C1 segment of cervical spinal cord (tissue), 14 donors: Measurements from ENCODE around the gene CLCN1.
"Not testable (repeated sequence)": the region's sequence is repeated elsewhere in the genome, so short reads cannot be mapped to it uniquely, and the experiment has no call there.

ENCODE experiments used
- DNase-seq, 14 donors: peaks; one replicate each; lab custom pipeline; 2025; lab: John Stamatoyannopoulos, UW

CLCN1 gene

DNA sequence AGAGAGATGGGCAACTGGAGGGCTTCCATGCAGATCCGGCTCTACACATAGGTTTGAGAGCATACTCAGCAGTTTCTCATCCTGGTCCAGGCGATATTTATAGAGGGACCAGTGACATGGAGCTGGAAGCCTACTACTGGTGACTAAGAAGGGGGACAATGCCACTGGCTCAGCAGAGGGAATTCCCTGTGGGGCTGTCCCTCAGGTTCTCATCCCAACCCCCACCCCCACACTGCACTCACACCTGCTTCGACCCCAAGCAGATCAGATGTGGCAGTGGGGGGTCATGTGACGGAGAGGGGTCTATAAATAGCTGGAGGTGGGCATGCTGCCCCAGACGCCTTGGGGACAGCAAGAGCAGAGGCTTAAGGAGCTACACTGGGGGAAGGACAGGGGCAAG lies at the start of gene CLCN1:
TSS of gene CLCN1 (plus strand) at position 336 of the 400 bp plus-strand sequence. CDS start 102 bp downstream, outside the sequence.
- no peak for DNase-seq

DNA sequence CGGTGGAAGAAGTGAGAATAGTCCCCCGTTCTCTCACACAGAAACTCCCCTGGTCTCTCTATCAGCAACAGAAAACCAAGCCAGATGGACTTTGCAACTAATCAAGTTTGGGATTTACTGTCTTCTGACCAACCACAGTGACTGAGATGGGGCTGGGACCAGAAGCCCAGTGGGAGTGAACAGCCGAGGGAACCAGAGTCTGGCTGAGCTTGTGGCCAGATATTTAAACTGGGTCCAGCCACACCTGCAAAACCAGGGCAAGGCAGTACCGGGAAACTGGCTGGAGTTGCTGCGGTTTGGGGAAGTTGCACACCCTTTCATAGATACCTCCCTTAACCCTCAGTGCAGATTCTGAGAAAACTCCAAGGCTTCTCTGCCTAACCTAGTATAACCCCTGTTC lies 46.7 kb upstream of the CLCN1 start:
- no peak for DNase-seq

DNA sequence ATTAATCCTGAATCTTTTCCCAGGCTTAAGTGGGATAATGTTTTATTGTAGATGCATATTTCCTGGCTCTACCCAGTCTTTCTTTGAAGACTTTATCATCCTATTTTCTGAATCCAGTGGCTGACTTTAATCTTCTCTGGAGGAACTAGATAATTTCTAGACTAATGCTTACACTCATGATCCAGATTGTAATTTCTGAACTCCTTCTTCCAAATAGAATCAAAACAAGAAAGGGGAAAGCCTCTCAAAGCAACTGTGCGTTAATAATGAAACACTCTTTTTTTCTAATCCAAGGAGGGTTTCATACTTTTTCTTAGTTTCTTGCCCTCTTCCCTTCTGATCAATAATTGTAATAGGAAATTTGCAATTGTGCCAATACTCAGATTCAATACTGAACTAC lies 44.7 kb upstream of the CLCN1 start:
- DNase-seq = no peak

- no peak for DNase-seq
These were observed 43.0 kb upstream of the CLCN1 start for GRCh38 chr7:143272871-143273270.

DNA sequence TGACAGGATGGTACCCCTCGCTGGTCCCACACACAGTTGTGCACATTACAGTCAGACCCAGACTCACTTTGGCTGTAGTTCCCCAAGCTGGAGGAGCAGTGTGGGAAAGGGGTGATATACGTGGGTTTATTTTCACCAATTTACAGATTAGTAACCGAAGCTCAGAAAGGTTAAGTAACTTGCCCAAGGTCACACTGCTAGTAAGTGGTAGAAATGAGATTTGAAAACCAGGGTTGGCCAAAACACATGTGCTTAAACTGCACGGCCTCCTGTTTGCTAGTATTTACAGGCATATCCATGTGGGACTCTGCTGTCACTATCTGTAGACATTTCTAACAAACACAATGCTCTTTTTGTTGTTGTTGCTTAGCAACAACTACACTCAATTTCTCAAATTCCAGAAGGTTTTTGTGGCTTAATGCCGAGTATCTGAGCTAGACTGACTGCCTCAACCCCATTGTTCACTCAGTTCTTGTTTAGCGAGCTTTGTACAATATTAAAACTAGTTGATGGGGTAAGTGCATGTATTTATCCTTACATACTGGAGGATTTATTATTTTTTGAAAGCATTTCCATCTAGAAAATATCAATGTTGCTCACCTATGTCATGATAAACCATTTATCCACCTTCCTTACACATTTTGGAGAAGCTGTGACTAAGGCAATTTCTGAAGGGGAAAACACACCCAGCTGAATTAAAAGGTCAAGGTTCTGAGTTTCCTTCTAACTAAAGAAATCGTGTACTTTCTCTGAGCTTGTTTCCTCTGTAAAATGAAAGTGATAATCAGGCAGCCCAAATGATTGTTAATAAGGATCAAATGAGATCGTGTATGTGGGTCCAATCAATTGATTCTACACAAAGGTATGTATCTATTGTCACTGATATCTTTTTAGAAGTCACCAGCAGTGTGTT lies 36.5 kb upstream of the CLCN1 start:
- peak in 1 of 14 donors; percentile 55 for DNase-seq

- DNase-seq = no peak
These were observed 35.8 kb upstream of the CLCN1 start for GRCh38 chr7:143280160-143280559.

DNA sequence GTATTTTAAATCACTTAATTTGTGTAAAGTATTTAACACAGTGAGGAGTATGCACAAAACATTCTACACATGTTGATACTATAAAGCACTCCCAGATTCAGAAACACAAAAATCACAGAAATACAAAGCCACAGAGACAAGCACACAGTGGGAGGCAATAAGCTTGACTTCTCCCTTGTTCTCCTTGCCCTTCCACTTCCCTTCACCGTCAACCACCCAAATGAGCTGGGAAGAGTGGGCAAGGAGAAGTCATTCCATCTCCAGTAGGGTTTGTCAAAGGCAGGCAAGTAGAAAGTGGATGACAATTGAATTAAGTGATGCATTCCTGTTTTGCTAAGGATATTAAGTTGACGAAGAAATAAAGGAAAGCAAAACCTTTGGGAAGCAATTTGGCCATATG lies 35.3 kb upstream of the CLCN1 start:
- no peak for DNase-seq

GRCh38 chr7:143281529-143281928 lies 34.4 kb upstream of the CLCN1 start:
- DNase-seq = no peak

GRCh38 chr7:143282124-143282523 lies 33.8 kb upstream of the CLCN1 start:
- DNase-seq = no peak

DNA sequence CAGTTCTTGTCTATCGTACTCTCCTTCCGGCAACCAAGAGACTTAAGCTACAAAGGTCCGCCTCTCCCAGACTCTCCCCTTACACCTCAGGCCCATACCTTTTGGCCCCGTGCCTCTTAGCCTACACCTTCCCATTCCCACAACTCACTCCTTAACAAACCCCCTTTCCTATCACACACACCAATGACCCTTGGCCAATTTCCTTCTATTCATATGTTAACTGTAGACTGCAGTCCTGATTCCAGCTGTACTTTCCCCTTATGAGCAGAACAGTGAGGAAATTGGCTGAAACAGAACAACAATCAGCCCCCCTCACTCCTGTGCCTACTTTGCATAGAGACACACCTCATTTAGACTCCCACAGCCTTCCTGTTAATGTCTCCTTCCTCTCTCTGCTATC lies 32.5 kb upstream of the CLCN1 start:
- no peak for DNase-seq

DNA sequence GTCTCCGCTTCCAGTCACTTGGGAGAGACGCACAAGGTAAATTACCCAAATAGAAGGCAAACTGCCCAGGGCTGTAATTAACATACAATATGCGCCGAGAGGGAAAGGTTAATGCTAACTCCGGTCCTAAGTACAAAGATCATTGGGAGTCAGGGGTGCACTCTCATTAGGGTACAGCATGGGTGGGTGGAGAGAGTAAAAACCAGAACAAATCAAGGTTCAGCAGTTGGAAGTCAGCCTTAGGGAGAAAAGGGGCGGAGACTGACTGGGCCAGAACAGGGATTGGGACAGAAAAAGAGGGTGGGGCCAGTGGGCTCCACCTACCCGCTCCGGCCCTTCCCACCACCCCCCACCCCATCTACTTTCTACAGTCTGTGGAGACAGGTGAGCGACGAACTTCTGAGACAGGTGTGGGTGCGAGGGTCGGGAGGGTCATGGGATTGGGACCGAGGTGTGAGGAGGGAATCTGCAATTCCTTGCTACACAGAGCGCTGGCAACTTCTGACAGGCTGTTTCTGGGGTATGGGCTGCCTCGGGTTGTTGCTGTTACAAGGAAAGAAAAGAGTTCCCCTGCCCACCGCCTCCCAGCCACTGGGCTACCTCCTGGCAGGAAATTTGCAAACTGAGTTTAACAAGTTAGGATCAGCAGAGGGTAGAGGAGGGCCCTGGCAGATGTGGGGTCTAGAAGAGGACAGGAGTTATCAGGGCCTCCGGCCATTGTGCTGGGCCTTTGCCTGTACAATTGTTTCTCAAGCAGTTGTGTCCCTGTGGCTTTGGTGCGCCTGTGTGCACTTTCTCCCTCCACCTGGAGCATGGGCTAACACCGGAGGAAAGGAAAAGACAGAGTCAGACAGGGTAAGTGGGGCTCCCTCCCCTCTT lies 31.1 kb upstream of the CLCN1 start, which contains the start of gene TMEM139:
TSS of gene TMEM139 (plus strand) at position 368 of the 879 bp plus-strand sequence. CDS start 1,000 bp downstream, outside the sequence.
- DNase-seq = peak in 9 of 14 donors; percentile 11 to 64 (median 27)

GRCh38 chr7:143285470-143285778 lies 30.5 kb upstream of the CLCN1 start:
- DNase-seq = peak in 1 of 14 donors; percentile 35

DNA sequence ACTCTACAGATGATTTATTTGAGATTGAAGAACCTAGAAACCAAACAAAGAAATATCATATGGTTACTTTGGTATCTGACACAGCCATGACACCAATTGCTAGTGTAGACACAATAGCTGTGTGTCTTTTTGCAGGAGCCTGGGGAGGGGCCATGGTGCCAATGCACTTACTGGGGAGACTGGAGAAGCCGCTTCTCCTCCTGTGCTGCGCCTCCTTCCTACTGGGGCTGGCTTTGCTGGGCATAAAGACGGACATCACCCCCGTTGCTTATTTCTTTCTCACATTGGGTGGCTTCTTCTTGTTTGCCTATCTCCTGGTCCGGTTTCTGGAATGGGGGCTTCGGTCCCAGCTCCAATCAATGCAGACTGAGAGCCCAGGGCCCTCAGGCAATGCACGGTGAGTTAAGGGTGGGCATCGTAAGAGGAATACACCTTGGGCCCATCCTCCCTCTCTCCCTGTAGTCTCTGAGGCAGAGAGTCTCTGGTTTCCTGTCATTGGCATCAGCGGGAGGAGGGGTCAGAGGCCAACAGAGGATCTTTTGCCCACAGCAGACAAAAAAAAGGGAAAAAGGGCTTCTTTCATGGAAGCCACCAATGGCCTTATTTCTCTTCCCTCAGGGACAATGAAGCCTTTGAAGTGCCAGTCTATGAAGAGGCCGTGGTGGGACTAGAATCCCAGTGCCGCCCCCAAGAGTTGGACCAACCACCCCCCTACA lies 29.9 kb upstream of the CLCN1 start:
- peak in 9 of 14 donors; percentile 33 to 86 (median 68) for DNase-seq

DNA sequence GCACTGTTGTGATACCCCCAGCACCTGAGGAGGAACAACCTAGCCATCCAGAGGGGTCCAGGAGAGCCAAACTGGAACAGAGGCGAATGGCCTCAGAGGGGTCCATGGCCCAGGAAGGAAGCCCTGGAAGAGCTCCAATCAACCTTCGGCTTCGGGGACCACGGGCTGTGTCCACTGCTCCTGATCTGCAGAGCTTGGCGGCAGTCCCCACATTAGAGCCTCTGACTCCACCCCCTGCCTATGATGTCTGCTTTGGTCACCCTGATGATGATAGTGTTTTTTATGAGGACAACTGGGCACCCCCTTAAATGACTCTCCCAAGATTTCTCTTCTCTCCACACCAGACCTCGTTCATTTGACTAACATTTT lies 29.4 kb upstream of the CLCN1 start:
- peak in 6 of 14 donors; percentile 28 to 86 (median 72) for DNase-seq

GRCh38 chr7:143287339-143287934 lies 28.5 kb upstream of the CLCN1 start:
- DNase-seq = peak in 3 of 14 donors; percentile 30 to 45 (median 30)

- DNase-seq = peak; percentile 62 to 99 (median 95)
These were observed 27.7 kb upstream of the CLCN1 start, which contains the start of gene CASP2 for GRCh38 chr7:143287935-143288826. CASP2 (plus strand) TSS chr7:143288351; CDS start chr7:143288456, 105 bp downstream.

DNA sequence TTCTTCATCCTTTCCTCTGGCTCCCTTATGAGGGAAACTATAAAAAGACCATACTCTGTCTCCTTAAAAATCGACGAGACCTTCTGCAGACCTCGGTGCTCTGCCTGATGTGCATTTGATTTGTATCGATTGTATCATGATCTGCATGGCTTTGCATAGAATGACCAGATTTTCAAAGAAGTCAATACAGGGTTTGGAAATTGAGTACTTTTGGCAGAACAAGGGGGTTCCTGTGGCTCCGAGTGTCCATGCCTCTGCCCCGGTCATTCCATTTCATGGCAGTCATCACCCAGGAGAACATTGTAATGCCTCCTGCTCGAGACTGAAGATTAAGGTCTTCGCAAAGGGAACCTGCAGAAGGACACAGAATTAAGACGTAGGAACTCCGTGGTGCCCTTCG lies 27.1 kb upstream of the CLCN1 start:
- DNase-seq = peak in 1 of 14 donors; percentile 22

GRCh38 chr7:143289421-143289820 lies 26.5 kb upstream of the CLCN1 start:
- DNase-seq = no peak

- not testable (repeated sequence) for DNase-seq
These were observed 26.0 kb upstream of the CLCN1 start for GRCh38 chr7:143289888-143290287.

DNA sequence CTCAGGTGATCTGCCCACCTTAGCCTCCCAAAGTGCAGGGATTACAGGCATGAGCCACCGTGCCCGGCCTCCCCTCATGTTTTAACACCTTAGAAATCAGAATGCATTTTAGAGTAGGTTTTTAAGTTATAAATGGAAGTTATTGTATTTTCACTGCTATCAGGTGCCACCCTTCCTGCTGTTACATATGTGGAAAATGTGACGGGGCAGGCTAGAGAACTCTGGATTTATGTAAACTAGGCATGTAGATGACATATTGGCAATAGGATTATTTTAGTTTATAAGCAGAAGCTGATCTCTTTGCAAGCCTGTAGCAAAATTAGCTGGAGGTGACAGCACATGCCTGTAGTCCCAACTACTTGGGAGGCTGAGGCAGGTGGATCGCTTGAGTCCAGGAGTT lies 25.6 kb upstream of the CLCN1 start:
- DNase-seq = no peak
